Glomerular visceral epithelial cell (primary cell): ENCODE results near the gene GHDC.
A peak's percentile ranks its signal among the peaks of the same experiment; 100 is the strongest.
"Not testable (repeated sequence)": the region's sequence is repeated elsewhere in the genome, so short reads cannot be mapped to it uniquely, and the experiment has no call there.

Experiments
- DNase-seq: peaks from one replicate; pipeline ENCODE4 v3.0.0-alpha.2; 2016; ENCODE audit errors: extremely low spot score

Gene GHDC

DNA sequence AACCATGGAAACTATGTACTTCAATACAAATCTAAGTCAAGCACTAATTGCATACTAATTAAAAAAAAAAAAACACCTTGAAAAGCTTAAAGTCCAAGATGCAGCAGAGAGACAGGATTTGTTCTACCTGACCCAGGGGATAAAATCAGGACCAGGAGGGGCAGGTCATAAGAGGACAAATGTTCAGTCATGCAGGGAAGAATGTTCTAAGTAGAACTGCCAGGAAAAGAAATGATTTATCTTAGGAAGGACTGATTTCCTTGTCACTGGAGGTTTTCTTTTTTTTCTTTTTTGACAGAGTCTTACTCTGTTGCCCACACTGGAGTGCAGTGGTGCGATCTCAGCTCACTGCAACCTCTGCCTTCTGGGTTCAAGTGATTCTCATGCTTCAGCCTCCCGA is 9.1 kb upstream of the GHDC start:
- DNase-seq, result peak; percentile 15

DNA sequence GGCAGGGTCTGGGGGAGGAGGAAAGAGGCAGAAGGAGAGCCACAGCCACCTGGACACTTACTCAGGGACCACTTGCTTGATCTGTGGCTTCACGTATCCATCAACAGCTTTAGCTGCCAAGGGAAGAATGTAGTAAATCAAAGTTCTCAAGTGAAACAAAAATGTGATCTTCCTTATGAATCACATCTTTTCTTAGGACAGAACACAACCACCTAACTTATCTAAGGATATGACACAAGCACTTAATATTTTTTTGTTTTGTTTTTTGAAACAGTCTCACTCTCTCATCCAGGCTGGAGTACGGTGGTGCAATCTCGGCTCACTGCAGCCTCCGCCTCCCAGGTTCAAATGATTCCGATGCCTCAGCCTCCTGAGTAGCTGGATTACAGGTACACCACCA is 8.4 kb upstream of the GHDC start:
- DNase-seq, result peak; percentile 14

DNA sequence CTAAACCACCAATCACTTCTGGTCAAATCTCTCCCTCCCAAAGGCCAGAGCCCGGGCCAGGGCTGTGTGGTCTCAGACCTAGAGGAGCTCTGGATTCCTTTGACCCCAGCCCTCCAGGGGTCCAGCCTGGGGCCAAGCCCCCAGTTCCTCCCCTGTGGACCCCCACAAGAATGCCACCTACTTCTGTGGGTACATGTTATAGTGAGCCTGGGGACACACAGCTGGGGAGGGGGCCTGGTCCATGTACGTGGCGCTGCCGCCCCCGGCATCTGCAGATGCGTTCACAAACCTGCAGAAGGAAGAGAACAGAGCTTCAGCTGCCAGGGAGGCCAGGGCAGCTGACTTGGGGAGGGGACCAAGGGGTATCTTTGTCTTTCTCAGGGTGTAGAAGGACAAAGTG is 7.9 kb upstream of the GHDC start:
- DNase-seq, result no peak

DNA sequence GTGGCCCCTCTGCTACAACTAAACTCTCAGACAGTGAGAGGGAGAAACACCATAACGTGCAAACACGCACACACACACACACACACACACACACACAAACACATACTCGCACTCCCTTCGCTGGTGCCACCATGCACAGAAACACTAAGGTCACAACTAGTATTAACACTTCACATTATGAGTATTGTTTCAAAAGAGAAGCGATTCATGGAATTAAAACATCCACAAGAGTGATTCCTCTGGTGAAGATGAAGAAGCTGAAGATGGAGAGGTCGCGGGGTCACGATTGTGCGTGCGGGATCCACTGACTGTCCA is 7.1 kb upstream of the GHDC start:
- no peak for DNase-seq

DNA sequence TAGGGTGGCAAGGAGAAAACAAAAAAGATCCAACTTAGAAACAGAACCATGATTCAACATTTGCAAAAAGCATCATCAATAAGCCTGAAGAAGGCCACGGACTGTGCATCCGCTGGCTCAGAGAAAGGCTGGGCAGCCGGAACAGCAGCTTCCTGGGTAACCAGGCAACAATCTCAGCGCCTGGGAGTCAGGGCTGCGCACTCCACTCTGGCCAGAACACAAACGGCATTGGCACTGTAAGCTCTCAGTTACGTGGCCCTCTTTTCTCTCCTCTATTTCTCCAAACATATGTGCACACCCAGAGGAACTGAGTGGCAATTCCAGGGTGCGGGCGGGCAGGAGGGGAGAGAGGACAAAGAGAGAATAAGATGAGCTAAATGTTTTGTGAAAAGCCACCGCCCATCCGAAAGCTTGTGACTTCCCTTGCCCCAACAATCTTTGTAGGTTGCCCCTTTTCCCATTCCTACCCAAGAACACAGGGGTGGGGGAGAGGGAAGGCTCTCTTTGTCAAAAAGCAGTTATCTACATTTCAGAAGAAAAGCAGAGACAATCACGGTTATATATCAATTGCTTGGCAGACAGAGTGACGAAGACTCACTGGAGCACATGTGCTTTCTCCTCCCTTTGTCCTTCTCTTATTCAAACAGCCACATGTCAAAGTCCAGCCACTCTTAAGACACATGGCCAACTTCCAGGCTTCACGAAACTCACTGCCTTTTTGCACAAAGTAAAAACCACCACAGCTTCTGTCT is 6.6 kb upstream of the GHDC start:
- no peak for DNase-seq

DNA sequence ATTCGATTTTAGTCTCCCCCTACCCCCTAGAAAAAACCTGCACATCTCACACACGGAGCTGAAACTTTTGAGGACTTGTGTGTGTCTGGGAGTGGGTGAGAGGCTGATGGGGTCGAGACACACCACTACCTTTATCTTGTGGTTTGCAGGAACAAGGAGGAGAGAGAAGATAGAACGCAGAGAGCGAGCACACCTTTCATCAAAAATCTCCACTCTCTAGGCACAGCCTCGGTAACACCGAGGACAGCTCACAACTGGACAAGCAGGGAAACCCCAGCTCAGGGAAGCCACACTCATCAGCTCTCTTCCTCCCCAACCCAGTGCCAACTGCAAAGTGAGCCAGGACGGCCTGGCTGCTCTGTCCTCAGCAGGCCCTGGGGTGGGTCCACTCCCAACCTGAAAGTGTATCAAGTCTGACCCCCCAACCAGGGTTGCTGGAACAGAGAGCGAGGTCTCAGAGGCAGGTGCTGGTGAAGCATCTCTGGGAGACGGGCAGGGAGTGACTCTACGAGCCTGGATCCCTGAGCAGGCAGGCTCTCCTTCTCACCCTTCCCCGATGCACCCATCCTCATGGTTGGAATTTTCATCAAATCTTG is 5.2 kb upstream of the GHDC start:
- DNase-seq, result no peak

DNA sequence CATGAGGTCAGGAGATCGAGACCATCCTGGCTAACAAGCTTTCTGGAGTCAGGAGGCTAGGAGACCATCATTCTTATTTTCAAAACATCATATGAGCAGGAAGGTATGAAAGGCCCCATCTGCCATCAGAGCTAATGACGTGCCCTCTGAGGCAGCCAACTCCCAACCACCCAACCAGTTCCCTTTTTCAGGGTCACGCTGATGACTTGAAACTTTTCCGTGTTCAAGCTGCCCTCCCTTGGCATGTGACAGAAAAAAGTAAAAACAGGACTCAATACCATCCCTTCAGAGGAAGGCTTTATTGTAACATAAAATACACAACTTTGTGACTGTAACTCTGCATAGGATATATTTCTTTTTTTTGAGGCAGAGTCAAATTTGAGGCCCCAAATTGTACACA is 4.6 kb upstream of the GHDC start:
- no peak for DNase-seq

DNA sequence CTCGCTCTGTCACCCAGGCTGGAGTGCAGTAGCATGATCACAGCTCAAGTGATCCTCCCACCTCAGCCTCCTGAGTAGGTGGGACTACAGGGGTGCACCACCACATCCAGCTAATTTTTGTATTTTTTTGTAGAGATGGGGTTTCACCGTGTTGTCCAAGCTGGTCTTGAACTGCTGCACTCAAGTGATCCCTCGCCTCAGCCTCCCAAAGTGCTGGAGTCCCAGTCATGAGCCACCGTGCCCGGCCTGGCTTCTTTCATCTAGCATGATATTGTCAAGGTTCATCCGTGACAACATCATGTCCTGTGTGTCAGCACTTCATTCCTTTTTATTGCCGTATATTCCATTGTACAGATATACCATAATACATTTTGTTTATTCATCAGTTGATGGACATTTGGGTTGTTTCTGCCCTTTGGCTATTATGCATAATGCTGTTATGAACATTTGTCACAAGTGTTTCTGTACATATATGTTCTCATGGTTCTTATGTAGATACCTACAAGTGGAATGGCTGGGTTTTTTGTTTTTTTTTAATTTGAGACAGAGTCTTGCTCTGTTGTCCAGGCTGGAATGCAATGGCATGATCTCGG is 3.4 kb upstream of the GHDC start:
- no peak for DNase-seq

DNA sequence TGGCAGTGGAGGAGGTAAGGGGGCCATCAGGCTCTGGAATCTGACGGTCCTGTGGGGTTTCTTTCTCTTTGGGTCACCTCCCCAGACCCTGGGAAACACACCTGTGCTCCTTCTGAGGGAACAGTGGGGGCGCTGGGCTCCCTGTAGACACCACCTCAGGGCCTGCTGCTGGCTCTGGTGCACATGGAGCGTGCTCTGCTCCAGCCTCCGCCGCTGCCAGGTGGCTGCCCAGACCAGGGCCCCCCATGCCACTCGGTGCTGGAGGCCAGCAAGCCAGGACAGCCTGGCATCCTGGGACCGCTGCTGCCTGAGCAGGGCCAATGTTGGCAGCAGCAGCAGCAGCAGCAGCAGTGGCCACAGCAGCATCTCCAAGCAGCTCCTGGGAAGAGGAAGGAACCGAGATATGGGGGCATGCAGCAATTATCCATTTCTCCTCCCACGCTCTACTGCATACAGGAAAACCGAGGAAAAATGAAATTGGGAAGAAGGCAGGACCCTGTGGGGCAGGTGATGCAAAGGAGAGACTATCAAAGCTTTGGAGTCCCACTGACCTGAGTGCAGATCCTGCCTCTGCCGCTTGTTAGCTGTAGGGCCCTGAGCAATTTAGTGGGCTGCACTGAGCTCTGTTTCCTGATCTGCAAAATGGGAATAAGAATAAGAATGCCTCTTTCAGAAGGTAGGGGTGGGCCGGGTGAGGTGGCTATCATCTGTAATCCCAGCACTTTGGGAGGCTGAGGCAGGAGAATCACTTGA is 902 bp downstream of the GHDC start:
- DNase-seq, result no peak

DNA sequence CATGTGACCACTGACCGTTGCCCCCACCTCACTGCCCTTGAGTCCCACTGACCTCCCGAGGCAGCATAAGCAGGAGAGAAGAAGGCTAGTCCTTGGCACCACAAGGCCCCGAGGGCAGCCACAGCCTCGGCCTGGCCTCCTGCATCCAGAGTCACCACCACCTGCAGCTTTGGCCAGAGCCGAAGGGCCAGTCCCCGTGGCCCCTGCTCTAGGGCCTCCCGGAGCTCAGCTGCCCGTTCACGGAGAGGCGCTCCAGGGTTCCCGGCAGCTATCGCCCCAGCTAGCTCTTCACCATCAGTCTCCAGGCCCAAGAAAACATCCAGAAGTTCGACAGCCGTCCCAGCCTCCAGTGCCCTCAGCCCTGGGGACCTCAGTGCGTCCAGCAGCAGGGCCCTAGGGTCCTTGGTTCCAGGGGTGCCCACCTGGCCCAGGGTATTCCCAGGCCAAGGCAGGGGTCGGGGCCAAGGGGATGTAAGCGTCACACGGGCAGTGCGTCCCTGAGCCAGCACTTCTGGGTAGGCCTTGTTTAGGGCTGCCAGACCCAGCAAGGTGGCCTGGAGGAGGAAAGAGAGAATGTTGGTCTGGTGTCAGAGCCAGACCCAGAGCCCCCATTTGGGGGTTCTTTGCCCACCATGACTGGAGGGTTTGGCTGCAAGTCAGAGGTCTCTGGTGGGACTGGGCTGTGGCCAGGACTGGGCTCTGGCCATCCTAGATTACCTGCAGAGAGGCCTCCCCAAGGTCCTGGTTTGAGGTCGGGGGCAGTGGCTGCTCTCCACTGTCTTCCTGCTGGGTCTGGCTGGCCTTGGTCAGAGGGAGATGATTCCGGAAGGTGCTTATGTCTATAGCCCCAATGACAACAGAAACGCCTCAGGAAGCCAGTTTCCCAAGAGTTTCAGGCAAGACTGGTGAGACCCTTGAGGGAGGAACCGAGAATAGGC is 1.8 kb downstream of the GHDC start:
- no peak for DNase-seq

DNA sequence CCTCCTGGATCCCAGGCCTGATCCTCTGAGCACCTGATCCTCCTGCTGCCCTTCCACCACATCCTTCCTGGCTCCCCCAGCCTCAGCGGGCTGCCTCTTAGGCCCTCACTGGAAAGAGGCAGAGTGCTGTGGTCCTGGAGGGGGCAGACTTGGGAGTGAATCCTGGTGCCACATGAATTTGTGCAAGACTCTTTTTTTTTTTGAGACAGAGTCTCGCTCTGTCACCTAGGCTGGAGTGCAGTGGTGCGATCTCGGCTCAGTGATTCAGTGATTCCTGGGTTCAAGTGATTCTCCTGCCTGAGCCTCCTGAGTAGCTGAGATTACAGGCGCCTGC is 3.1 kb downstream of the GHDC start:
- no peak for DNase-seq

DNA sequence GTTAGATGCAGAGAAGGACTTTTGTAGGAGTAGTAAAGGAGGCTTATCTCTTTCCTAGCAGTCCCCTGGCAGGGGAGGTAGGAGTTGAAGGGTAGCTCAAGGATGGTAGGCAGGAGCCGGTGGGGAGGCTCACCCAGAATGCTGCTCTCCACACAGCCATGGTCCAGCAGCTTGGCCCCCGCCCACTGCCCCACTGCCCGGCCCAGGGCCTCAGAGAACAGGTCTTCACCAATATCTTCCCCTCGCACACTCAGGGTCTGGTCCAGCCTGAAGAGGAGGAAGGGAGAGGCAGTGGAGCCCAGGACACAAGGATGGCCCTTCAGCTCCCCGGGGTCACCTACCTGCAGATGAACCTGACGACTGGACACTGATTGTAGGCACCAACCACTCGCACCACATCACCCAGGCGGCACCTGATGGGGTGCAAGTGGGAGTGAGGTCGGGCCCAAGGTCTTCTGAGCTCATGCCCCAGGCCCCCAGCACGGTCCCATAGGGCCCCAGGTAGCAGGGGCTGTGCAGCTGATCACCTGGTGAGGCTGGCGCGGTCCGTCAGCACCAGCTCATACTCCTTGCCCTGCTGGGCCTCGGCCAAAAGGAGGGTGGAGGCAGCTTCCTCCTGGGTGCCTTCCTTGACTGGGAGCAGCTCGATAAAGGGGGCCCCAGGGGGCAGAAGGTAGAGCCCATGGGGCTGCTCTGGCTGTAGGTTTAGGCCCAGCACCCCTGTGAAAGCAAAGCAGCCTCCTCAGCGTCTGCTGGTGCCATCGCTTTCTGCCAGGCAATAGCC is 3.6 kb downstream of the GHDC start:
- no peak for DNase-seq

DNA sequence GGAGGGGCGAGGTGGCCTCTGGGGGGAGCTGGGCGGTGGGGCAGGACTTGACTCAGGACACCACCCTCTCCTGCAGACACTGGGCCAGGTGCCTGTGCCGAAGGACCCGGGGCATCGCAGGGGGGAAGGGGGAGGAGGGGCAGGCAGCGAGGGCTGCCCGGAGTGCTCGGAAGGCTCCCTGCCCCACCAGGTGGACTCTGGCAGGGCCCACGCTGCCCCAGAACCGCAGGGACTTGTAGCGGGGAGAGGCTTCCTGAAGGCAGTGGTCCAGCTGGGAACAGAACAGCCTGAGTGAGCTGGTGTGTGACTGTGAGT is 4.7 kb downstream of the GHDC start:
- no peak for DNase-seq

DNA sequence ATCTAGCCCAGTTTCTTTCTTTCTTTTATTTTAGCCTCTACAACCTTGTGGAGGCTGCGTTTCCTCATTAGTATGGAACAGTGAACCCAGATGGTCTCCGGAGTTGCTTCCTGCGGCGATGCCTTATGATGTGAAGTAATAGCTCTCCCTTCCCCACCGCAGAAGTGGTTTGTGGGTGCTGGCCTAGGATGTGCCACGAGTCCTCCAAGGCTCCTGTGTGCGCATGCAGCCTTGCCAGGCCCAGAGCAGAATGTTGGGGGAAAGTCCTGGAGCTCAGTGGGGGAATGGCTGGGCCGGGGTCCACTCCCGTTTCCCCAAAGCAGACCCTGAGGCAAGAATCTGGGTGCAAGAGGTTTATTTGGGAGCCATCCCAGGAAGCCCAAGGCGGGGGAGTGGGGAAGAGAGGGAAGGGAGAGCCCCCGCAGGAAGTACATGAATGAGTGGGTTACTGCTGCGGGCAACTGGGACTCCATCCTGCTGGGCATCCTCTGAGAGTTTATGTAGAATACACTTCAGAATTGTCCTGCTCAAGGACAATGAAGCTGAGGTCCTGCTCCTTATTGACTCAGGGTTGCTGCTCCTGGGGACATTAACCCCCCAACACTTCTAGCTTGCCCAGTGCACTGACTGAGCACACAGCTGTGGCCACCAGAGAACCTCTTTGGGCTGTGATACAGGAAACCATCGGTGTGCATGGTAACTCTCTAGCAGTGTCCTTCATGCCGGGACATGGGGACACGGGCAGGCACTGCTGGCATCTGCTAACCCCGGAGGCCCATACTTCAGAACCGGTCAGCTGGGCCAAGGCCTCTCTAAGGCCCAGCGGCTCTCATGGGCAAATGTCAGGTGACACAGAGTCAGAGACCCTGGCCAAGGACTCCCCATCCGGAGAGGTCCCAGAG is 5.3 kb downstream of the GHDC start:
- no peak for DNase-seq

DNA sequence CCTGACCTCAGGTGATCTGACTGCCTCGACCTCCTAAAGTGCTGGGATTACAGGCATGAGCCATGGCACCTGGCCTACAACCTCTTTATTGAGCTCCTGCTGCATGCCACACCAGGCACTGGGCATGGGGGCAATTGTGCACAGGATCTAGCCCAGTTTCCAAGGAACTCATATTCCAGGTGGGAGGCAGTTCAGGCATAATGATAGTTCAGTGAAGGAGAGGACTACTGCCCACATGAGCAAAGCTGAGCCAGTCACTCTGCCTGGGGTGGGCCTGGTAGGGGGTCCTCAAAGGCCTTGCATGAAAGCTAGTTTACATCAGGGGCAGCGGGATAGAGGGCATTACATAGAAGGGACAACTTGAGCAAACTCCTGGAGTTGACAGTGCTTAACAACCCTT is 6.5 kb downstream of the GHDC start:
- DNase-seq, result no peak

DNA sequence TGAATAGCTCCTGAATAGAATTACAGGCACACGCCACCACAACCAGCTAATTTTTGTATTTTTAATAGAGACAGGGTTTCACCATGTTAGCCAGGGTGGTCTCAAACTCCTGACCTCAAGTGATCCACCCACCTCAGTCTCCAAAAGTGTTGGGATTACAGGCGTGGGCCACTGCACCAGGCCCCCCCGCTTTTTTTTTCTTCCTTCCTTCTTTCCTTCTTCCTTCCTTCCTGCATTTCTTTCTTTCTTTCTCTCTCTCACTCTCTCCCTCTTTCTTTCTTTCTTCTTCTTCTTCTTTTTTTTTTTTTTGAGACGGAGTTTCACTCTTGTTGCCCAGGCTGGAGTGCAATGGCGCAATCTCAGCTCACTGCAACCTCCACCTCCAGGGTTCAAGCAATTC is 8.1 kb downstream of the GHDC start:
- not testable (repeated sequence) for DNase-seq

DNA sequence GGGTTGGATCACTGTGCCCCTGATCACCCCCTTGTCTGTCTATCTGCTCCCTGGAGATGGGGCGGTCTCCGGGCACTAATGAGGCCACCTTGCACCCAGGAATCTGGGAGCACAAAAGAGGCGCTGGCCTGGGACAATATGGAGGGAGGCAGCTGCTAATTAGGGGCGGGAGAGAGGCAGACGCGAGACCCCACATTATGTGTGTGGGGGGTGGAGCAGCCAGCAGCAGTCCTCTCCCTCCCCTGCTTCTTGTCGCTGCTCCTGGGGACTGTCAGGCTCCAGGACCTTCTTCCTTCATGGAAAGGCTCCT is 8.7 kb downstream of the GHDC start:
- no peak for DNase-seq

DNA sequence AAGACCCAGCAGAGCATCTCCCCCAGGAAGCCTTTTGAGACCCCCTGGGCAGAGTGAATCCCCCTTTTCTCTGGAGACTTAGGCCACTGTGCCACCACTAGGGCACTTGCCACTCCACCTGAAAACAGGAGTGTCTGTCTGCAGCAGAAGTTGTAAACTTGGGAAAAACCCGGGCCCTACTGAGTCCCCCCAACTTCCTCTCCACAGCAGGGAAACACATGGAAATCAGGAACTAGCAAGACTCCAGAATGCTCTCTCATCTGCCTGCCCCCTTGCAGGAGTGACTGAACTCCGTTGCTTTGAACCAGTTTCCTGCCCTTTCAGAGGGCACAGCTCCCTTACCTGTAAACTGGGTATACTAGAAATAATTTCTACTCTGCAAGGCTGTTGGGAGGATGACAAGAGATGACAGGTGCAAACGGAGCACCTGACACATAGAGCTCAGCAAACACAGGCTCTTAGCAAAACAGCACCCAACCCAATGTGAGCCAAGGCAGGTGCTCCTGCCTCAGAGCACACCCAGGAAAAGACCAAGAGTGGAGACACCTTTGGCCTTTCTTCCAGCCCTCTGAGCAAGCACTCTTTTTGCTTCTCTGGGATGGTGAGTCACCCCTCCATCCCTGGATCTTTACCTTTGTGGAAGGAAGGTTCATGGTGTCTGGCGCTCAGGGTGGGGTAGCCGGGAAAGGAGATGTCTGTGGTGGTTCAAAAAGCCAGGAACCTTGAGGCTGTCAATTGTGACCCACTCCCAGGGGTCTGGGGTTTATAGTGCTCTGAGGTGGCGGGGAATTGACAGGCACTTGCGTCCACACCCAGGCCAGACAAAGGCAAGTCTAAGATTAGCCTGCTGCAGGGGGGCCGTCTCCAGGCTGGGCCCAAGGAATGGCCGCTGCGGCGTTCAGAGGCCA is 9.3 kb downstream of the GHDC start, which contains the start of gene HCRT:
TSS of gene HCRT (minus strand) at position 740 of the 908 bp plus-strand sequence. CDS start at position 653, 87 bp downstream.
- no peak for DNase-seq
